Mucosa of descending colon (tissue), 3 donors: Measurements from ENCODE around the gene CREB5. TPM values are rescaled to one million over a fixed set of nuclear protein-coding genes. Genes with fewer than 3 reads are reported as not detected.

Source experiments
- ATAC-seq: fragments of 200-7000 bp; cut with Tn5 transposase; one replicate; pipeline ENCODE4 v1.9.1; 2020; ENCODE audit warnings: mild to moderate bottlenecking, moderate library complexity
- DNase-seq, 3 donors: peaks; one replicate each; pipeline ENCODE4 v3.0.0-alpha.2; 2020
- H3K36me3 ChIP-seq: fragments of 200-600 bp; one replicate; pipeline ENCODE4 v1.8.0; 2021; ENCODE audit warnings: low read depth, mild to moderate bottlenecking
- H3K4me1 ChIP-seq: fragments of 200-600 bp; one replicate; pipeline ENCODE4 v1.8.0; 2021; ENCODE audit warnings: low read depth, mild to moderate bottlenecking
- H3K4me3 ChIP-seq: fragments of 200-600 bp; one replicate; pipeline ENCODE4 v1.8.0; 2021; ENCODE audit warnings: mild to moderate bottlenecking
- H3K9me3 ChIP-seq: fragments of 200-600 bp; one replicate; pipeline ENCODE4 v1.8.0; 2021; ENCODE audit warnings: mild to moderate bottlenecking
- intact Hi-C, 2 donors: fragments of 100-400 bp; cut with DNase I in 1 of 2; cut with micrococcal nuclease in 1 of 2; formaldehyde crosslinking; loops; one replicate each; pipeline versions ENCODE4 v1.11.0 to v1.11.1; 2022; cut with DNase I, micrococcal nuclease
- total RNA-seq, 3 donors: library from RNA; stranded (reverse); fragmentation: NEBNext Ultra II Directional in 2 of 3; extraction: Animal tissue kit (Norgen Biotek cat#: 25700) in 2 of 3; gene quantifications; one replicate each; pipeline versions ENCODE4 v1.2.1 to v1.2.4, GENCODE V29; 2021 to 2023
- TF ChIP-seq, protein P1 (sequence below): fragments of 200-600 bp; IDR thresholded peaks from one replicate; pipeline ENCODE4 v1.8.0; 2022; ENCODE audit warnings: antibody characterized with exemption, mild to moderate bottlenecking
- donor health status: DM: no; HTN: no; CAD: no; lungs with moderate emphysema.
- donor health status: DM: no; HTN: no; CAD: no.
- donor health status: DM: no; HTN: yes; CAD: no.

The CREB5 gene
- total RNA-seq, 3 donors from 2014 or later, result 0.61 to 5.4 (median 1.9) TPM

GRCh38 chr7:28708033-28708951 lies 296.0 kb downstream of the CREB5 start:
- Histone ChIP-seq H3K4me3 (no peak overlapping the region), H3K9me3 (no peaks in the 10 kb centered on the region), H3K36me3 (no peaks in the 10 kb centered on the region), H3K4me1 (no peaks in the 10 kb centered on the region)
- peak; percentile 48 for ATAC-seq
- intact Hi-C loops, result no loop called here
- DNase-seq, result peak in 1 of 3 donors; percentile 27
- TF ChIP-seq, protein P1, sequence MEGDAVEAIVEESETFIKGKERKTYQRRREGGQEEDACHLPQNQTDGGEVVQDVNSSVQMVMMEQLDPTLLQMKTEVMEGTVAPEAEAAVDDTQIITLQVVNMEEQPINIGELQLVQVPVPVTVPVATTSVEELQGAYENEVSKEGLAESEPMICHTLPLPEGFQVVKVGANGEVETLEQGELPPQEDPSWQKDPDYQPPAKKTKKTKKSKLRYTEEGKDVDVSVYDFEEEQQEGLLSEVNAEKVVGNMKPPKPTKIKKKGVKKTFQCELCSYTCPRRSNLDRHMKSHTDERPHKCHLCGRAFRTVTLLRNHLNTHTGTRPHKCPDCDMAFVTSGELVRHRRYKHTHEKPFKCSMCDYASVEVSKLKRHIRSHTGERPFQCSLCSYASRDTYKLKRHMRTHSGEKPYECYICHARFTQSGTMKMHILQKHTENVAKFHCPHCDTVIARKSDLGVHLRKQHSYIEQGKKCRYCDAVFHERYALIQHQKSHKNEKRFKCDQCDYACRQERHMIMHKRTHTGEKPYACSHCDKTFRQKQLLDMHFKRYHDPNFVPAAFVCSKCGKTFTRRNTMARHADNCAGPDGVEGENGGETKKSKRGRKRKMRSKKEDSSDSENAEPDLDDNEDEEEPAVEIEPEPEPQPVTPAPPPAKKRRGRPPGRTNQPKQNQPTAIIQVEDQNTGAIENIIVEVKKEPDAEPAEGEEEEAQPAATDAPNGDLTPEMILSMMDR, result no peak

- ATAC-seq, result no peak
- H3K36me3 ChIP-seq, result no peaks in the 10 kb centered on the region
- H3K4me3 ChIP-seq, result no peak overlapping the region
- H3K9me3 ChIP-seq, result no peaks in the 10 kb centered on the region
- intact Hi-C loops, result no loop called here
- TF ChIP-seq, protein P1, result no peak
- H3K4me1 ChIP-seq, result no peaks in the 10 kb centered on the region
- DNase-seq, result no peak
Observed at GRCh38 chr7:28709748-28710147, 297.4 kb downstream of the CREB5 start.

DNA sequence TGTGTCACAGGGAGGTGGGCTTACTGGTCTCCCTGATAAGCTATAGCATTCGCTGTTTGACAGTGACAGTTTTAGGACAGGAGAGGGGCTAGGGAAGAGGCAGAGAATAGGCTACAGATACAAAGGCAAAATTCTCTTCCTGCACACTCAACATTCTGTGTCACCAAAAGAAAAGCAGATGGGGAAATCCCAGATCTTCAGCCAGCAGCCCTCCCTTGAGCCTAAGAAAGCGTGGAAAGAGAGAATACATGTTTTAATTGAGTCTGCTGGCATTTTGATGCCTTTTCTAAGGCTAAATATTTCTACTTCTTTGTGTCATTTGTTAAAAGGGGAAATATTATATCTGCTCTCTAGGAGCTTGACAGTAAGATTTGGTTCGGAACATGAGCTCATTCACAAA lies 298.8 kb downstream of the CREB5 start:
- no peak for ATAC-seq
- Histone ChIP-seq H3K4me1 (no peaks in the 10 kb centered on the region), H3K4me3 (no peak overlapping the region), H3K36me3 (no peaks in the 10 kb centered on the region), H3K9me3 (no peaks in the 10 kb centered on the region)
- TF ChIP-seq, protein P1, result no peak
- intact Hi-C loops, result no loop called here
- no peak for DNase-seq

GRCh38 chr7:28714459-28715120 lies 302.3 kb downstream of the CREB5 start:
- TF ChIP-seq, protein P1, result no peak
- Histone ChIP-seq H3K4me1 (no peaks in the 10 kb centered on the region), H3K9me3 (no peaks in the 10 kb centered on the region), H3K4me3 (no peak overlapping the region), H3K36me3 (no peaks in the 10 kb centered on the region)
- DNase-seq, result no peak
- ATAC-seq, result no peak
- intact Hi-C loops, result no loop called here

- Histone ChIP-seq H3K9me3 (no peaks in the 10 kb centered on the region), H3K4me3 (no peak overlapping the region), H3K36me3 (no peaks in the 10 kb centered on the region), H3K4me1 (no peaks in the 10 kb centered on the region)
- DNase-seq (no peak), ATAC-seq (peak; percentile 49)
- intact Hi-C loops, result no loop called here
- TF ChIP-seq, protein P1, result no peak
Observed at GRCh38 chr7:28717445-28718054, 305.2 kb downstream of the CREB5 start.
